HCT116 (cell line): ENCODE data around the gene BRINP1. TPM values are rescaled to one million over a fixed set of nuclear protein-coding genes. Genes with fewer than 3 reads are reported as not detected.

Experiments
- ATAC-seq: fragments of 200-7000 bp; cut with Tn5 transposase; 2 replicates; pipeline ENCODE4 v1.9.1; 2020; ENCODE audit warnings: mild to moderate bottlenecking, moderate library complexity
- BruUV-seq: library from RNA; stranded (reverse); fragments of 400-500 nt; replicated peaks from 2 replicates; lab custom pipeline; 2021; lab: Mats Ljungman, UMichigan
- CTCF ChIA-PET: fragments of 300-600 bp; sonication (Branson Sonifier 250); formaldehyde crosslinking; loops from one replicate; lab custom pipeline; 2021; ENCODE audit warnings: antibody characterized with exemption; lab: Charles Lee
- POLR2A ChIA-PET: fragments of 300-600, 350-600 bp; sonication (Branson Sonifier 250); formaldehyde crosslinking; loops from one replicate; lab custom pipeline; 2021; ENCODE audit warnings: antibody characterized with exemption; lab: Charles Lee
- RAD21 ChIA-PET, 2 experiments: fragments of 300-600 bp; sonication (Branson Sonifier 250); formaldehyde crosslinking; loops; one replicate each; lab custom pipeline; 2023; ENCODE audit warnings: low total read pairs in 2 of 2; ENCODE audit not compliant: uncharacterized antibody in 2 of 2, unreplicated experiment in 2 of 2, low non-redundant PET in 1 of 2; lab: Charles Lee
- DNase-seq: peaks from one replicate; pipeline ENCODE4 v3.0.0-alpha.2; 2010; ENCODE audit warnings: low read depth, low spot score
- H2AFZ ChIP-seq: fragments of 200-600 bp; shearing (Covaris generic), sonication (generic); 2 replicates; pipeline ENCODE4 v1.6.1; 2017; ENCODE audit warnings: low read depth, mixed run types, mixed read lengths, antibody characterized with exemption, low read length; ENCODE audit not compliant: poor library complexity, severe bottlenecking
- H3K27ac ChIP-seq: 2 replicates; pipeline ENCODE4 v1.5.1; 2012; ENCODE audit warnings: low read depth, low read length
- H3K27me3 ChIP-seq: fragments of 200-600 bp; sonication (generic); 2 replicates; pipeline ENCODE4 v1.6.1; 2016; ENCODE audit warnings: mixed run types, low read length, mixed read lengths; ENCODE audit not compliant: insufficient read depth
- H3K36me3 ChIP-seq, 2 experiments: fragments of 200-500 bp in 1 of 2; fragments of 200-600 bp in 1 of 2; sonication (Bioruptor generic) in 1 of 2; sonication (generic) in 1 of 2; 2 replicates each; pipeline versions ENCODE4 v1.5.1 to v1.6.1; 2014 to 2016; ENCODE audit warnings: low read length in 2 of 2, inconsistent platforms in 1 of 2, mixed read lengths in 1 of 2, mixed run types in 1 of 2; ENCODE audit not compliant: insufficient read depth in 2 of 2, control insufficient read depth in 1 of 2
- H3K4me1 ChIP-seq, 2 experiments: fragments of 200-600 bp in 1 of 2; sonication (generic) in 1 of 2; 2 replicates each; pipeline versions ENCODE4 v1.5.1 to v1.6.1; 2012 to 2017; ENCODE audit warnings: low read length in 2 of 2, inconsistent platforms in 1 of 2, mild to moderate bottlenecking in 1 of 2, mixed read lengths in 1 of 2, mixed run types in 1 of 2, moderate library complexity in 1 of 2; ENCODE audit not compliant: insufficient read depth in 2 of 2, control insufficient read depth in 1 of 2
- H3K4me2 ChIP-seq: fragments of 200-600 bp; sonication (generic); 2 replicates; pipeline ENCODE4 v1.6.1; 2017; ENCODE audit warnings: mixed run types, low read length, mixed read lengths
- H3K4me3 ChIP-seq, 2 experiments: fragments of 200-600 bp in 1 of 2; sonication (generic) in 1 of 2; replicated peaks in 1 of 2; 2 replicates each; pipeline ENCODE4 v1.5.1; 2011 to 2016; ENCODE audit warnings: low read length in 2 of 2, control low read depth in 1 of 2, low read depth in 1 of 2, mild to moderate bottlenecking in 1 of 2, mixed read lengths in 1 of 2, mixed run types in 1 of 2
- H3K79me2 ChIP-seq: fragments of 200-600 bp; sonication (generic); 2 replicates; pipeline ENCODE4 v1.6.1; 2017; ENCODE audit warnings: mild to moderate bottlenecking, mixed run types, low read length, moderate library complexity, mixed read lengths; ENCODE audit not compliant: insufficient read depth
- H3K9ac ChIP-seq: fragments of 200-600 bp; sonication (generic); 2 replicates; pipeline ENCODE4 v1.6.1; 2016; ENCODE audit warnings: low read length, mixed read lengths
- H3K9me2 ChIP-seq: fragments of 200-600 bp; sonication (generic), shearing (Covaris generic); 2 replicates; pipeline ENCODE4 v1.6.1; 2017; ENCODE audit warnings: mixed run types, mild to moderate bottlenecking, moderate library complexity; ENCODE audit not compliant: insufficient read depth
- H3K9me3 ChIP-seq, 2 experiments: fragments of 200-500 bp in 1 of 2; fragments of 200-600 bp in 1 of 2; sonication (Bioruptor generic) in 1 of 2; sonication (generic) in 1 of 2; 2 replicates each; pipeline ENCODE4 v1.6.1; 2014 to 2017; ENCODE audit warnings: low read length in 2 of 2, mixed read lengths in 2 of 2, inconsistent platforms in 1 of 2, low read depth in 1 of 2, mild to moderate bottlenecking in 1 of 2, mixed run types in 1 of 2, moderate library complexity in 1 of 2; ENCODE audit not compliant: control insufficient read depth in 1 of 2, insufficient read depth in 1 of 2
- H4K20me1 ChIP-seq: fragments of 200-600 bp; sonication (generic), shearing (Covaris generic); 2 replicates; pipeline ENCODE4 v1.6.1; 2017; ENCODE audit warnings: mixed run types, mild to moderate bottlenecking, moderate library complexity; ENCODE audit not compliant: insufficient read depth
- CBX3 ChIP-seq: IDR thresholded peaks from 2 replicates; pipeline ENCODE4 v1.6.1; 2012; ENCODE audit warnings: low read depth
- CEBPB ChIP-seq: IDR thresholded peaks from 2 replicates; pipeline ENCODE4 v1.6.1; 2012; ENCODE audit warnings: low read depth
- ELF1 ChIP-seq: IDR thresholded peaks from 2 replicates; pipeline ENCODE4 v1.6.1; 2012; ENCODE audit warnings: low read depth, borderline replicate concordance
- FOSL1 ChIP-seq: IDR thresholded peaks from 2 replicates; pipeline ENCODE4 v1.6.1; 2012; ENCODE audit warnings: low read depth
- SP1 ChIP-seq: IDR thresholded peaks from 2 replicates; pipeline ENCODE4 v1.6.1; 2012; ENCODE audit warnings: low read depth
- TCF7L2 ChIP-seq: IDR thresholded peaks from 2 replicates; pipeline ENCODE4 v1.7.0; 2011; ENCODE audit warnings: borderline replicate concordance, inconsistent platforms; ENCODE audit not compliant: insufficient read depth, insufficient read length; ENCODE audit errors: extremely low read depth
- ZFX ChIP-seq: fragments of 450-650 bp; IDR thresholded peaks from 2 replicates; pipeline ENCODE4 v1.6.1; 2017
- intact Hi-C: fragments of 100-400 bp; cut with micrococcal nuclease; formaldehyde crosslinking; loops from 2 replicates; pipeline ENCODE4 v1.10.0; 2022
- total RNA-seq: library from RNA; stranded (reverse); gene quantifications from one replicate; pipeline ENCODE4 v1.2.1, GENCODE V29; 2021; ENCODE audit not compliant: unreplicated experiment

The BRINP1 gene
- total RNA-seq, 1 experiment from 2014 or later = not detected

GRCh38 chr9:119318371-119318770 is 50.9 kb downstream of the BRINP1 start:
- ChIA-PET RAD21 (no interaction called here), POLR2A (no interaction called here), CTCF (no interaction called here)
- no peak for ATAC-seq
- Histone ChIP-seq H3K9ac (no peak overlapping the region), H3K4me3 (no peak overlapping the region), H3K27me3 (no peaks in the 10 kb centered on the region), H3K9me2 (no peaks in the 10 kb centered on the region), H3K27ac (no peak overlapping the region), H4K20me1 (no peaks in the 10 kb centered on the region), H3K9me3 (peaks cover 6 to 12% of the 10 kb centered on the region in 2 experiments; a peak in 2 of 4 replicates), H3K36me3 (no peaks in the 10 kb centered on the region), H3K4me1 (no peaks in the 10 kb centered on the region), H2AFZ (no peak overlapping the region), H3K4me2 (no peak overlapping the region), H3K79me2 (no peaks in the 10 kb centered on the region)
- TF ChIP-seq SP1 (no peak), CEBPB (no peak), TCF7L2 (no peak), ELF1 (no peak), ZFX (no peak)
- no TSS peak for BruUV-seq
- DNase-seq = no peak
- intact Hi-C loops = no loop called here

- DNase-seq (no peak), ATAC-seq (no peak)
- H3K27me3 ChIP-seq = no peaks in the 10 kb centered on the region
- no peak overlapping the region for H3K4me3 ChIP-seq
- intact Hi-C loops = no loop called here
- no peaks in the 10 kb centered on the region for H3K4me1 ChIP-seq
- H3K9me2 ChIP-seq = no peaks in the 10 kb centered on the region
- no peak overlapping the region for H2AFZ ChIP-seq
- no peaks in the 10 kb centered on the region for H3K79me2 ChIP-seq
- no TSS peak for BruUV-seq
- no peak overlapping the region for H3K4me2 ChIP-seq
- H4K20me1 ChIP-seq = no peaks in the 10 kb centered on the region
- H3K9ac ChIP-seq = no peak overlapping the region
- no peak overlapping the region for H3K27ac ChIP-seq
- H3K36me3 ChIP-seq = no peaks in the 10 kb centered on the region
- ChIA-PET POLR2A (no interaction called here), RAD21 (no interaction called here), CTCF (no interaction called here)
- TF ChIP-seq FOSL1 = no peak
- no peak for TF ChIP-seq CBX3
- no peak for TF ChIP-seq ELF1
- H3K9me3 ChIP-seq = peaks cover 4 to 21% of the 10 kb centered on the region in 2 experiments; a peak in 2 of 4 replicates
Measured at GRCh38 chr9:119313846-119314245, 55.4 kb downstream of the BRINP1 start.
